Stimulated activated CD8-positive, alpha-beta memory T cell treated with anti-CD3 and anti-CD28 coated beads, Interleukin-4, amount 100 ng/mL, for 1 hour (primary cell): Measurements from ENCODE around the gene GPR15LG.
"Not testable (repeated sequence)": the region's sequence is repeated elsewhere in the genome, so short reads cannot be mapped to it uniquely, and the experiment has no call there.

Experiments
- DNase-seq, 2 donors: peaks; one replicate each; pipeline ENCODE4 v3.0.0-alpha.2; 2020; ENCODE audit warnings: low read depth in 2 of 2, low spot score in 1 of 2

The GPR15LG gene

DNA sequence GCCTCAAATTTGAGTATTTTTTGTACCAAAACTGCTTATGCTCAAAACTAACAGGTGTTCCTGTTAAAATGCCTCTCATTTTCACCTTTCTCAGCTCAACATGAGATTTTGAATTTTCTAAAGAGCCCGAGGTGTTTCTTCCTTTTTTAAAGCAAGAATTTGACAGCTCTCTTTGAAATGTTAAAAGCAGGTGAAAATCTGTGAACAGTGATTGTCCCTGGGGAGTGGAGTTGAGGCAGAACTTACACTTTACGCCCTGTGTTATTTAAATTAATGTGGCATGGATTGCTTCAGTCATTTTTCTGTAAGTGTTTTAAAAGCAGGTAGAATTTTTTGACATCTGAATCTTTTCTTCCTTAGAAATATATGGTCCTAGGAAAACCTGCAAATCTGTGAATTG, 9.2 kb upstream of the GPR15LG start:
- no peak for DNase-seq

- no peak for DNase-seq
Observed at GRCh38 chr10:84166620-84167288, 6.8 kb upstream of the GPR15LG start.

DNA sequence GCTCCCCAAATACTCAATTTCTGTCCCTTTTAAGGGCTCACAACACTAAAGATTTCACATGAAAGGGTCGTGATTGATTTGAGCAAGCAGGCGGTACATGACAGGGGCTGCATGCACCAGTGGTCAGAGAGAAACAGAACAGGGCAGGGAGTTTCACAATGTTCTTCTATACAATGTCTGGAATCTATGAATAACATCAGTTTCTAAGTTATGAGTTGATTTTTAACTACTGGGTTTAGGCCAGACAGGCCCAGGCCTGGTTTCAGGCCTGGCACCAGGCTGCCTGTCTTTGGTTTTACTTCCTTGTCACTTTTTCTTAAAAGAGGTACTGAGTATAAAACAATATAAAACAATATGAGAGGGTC, 6.3 kb upstream of the GPR15LG start:
- not testable (repeated sequence) for DNase-seq

DNA sequence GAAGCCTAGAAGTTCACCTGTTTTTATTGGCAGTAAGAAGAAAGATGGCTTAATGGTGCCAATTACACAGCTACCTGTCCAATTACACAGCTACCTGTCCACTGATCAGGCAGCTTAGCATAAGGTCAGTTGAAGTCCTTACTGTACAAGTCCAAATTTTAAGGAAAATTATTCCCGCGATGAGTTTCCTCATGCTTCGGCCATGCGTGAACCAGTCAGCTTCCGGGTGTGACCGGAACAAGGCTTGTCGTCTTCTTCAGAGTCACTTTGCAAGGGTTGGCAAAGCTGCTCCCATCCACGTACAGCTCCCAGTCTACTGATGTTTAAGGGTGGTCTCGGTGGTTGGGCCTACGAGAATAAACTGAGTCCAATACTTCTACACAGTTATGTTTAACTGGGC, 5.2 kb upstream of the GPR15LG start:
- not testable (repeated sequence) for DNase-seq

DNA sequence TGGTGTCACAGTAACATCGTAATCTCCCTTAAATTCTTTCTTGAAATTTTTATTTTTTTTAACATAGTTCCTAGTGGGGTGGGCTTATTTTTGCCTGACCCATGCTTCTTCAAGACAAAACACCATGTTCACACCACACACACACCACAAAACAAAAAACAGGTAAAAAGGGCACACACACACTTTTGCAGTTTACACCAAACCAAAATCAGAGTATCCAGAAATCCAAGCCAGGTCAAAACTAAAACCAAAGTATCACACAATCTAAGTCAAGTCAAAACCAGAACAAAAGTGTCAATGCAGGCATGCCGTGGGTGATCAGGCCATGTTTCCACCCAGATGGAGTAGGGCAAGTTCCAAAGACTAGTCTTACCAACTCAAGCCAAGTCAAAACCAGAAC, 2.4 kb upstream of the GPR15LG start:
- DNase-seq: not testable (repeated sequence)

- not testable (repeated sequence) for DNase-seq
Observed at GRCh38 chr10:84171700-84172466, 1.7 kb upstream of the GPR15LG start.

DNA sequence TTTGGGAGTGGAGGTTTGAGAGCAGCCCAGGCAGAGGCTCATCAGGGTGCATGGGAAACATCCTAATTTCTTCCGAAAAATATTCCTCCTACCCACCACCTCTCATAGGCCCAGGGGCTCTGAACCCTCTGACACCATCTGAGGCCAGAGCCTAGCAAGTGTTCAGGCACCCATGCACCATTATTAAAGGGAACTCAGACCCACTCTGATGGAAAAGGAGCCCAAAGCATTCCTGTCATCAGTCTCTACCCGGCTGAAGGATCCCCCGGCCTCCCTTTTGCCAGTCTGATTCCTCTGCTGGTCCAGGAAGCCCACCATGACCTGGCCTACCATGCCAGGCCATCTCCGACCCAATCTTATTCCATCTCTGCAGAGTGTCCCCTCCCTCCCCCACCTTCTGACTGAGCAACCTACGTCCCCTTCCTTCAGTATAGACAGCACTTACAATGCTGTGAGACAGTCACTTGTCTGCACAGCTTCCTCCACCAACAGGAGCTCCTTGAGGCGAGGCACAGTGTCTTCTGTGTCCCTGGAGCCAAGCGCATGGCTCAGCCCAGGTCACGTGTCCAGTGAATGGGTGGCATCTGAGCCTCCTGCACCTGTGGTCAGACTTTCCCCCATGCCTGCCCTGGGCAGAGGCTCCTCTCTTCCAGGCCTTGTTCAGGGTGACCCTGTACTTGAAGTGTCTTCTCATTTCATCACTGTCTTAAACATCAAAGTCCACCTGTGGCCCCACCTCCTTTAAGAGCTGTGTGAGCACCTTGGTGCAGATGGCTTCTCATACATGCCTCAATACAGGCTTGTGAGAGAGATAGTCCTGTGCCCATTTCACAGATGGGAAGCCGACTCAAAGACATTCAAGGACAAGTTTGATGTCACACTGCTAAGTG, 889 bp upstream of the GPR15LG start:
- DNase-seq: no peak

DNA sequence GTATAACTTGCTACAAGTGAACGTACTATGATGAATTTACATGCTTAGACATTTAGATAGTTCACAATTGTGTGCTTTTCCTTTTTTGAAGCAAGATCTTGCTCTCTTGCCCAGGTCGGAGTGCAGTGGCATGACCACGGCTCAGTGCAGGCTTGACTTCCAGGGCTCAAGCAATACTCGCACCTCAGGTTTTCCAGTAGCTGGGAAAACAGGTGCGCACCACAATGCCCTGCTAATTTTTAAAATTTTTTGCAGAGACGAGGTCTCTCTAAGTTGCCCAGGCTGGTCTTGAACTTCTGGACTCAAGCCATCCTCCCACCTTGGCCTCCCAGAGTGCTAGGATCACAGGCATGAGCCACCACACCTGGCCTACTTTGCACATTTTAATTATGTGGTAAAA, 1.8 kb downstream of the GPR15LG start:
- no peak for DNase-seq

- DNase-seq: no peak
Observed at GRCh38 chr10:84176351-84176750, 2.8 kb downstream of the GPR15LG start.

GRCh38 chr10:84176836-84177474, 3.4 kb downstream of the GPR15LG start:
- DNase-seq: no peak

DNA sequence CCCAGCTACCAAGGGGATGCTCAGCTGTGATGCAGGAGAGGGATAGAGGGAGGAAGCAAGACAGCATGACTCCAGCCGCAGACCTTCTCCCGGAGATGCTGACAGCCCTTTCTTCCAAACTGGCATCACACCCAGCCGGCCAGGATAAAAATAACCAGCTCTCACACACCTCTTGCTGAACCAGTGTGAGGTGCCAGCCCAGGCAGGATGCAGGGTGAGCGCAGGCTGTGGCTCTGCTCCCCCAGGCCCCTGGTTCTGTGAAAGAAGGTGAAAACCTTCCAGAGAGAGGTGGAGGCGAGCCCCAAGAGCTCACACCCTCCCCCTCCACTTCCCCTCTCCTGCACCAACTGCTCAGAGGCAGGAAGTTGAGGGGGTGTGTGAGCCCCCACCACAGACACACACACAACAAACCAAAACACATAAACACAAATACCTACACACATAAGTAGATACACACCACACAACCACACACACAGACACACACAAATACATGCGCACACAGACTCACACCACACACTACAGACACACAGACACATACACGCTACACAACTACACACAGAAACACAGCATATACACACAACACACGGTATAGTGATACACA, 4.0 kb downstream of the GPR15LG start:
- peak in 1 of 2 donors; percentile 24 for DNase-seq

- DNase-seq: no peak
Observed at GRCh38 chr10:84178160-84178609, 4.6 kb downstream of the GPR15LG start.

- DNase-seq: no peak
Observed at GRCh38 chr10:84179059-84179710, 5.6 kb downstream of the GPR15LG start.

DNA sequence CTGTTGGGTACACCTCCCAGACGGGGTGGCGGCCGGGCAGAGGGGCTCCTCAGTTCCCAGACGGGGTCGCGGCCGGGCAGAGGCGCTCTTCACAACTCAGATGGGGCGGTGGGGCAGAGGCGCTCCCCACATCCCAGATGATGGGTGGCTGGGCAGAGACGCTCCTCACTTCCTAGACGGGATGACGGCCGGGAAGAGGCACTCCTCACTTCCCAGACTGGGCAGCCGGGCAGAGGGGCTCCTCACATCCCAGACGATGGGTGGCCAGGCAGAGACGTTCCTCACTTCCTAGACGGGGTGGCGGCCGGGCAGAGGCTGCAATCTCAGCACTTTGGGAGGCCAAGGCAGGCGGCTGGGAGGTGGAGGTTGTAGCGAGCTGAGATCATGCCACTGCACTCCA, 6.8 kb downstream of the GPR15LG start:
- not testable (repeated sequence) for DNase-seq

- DNase-seq: no peak
Observed at GRCh38 chr10:84181631-84182030, 8.0 kb downstream of the GPR15LG start.

DNA sequence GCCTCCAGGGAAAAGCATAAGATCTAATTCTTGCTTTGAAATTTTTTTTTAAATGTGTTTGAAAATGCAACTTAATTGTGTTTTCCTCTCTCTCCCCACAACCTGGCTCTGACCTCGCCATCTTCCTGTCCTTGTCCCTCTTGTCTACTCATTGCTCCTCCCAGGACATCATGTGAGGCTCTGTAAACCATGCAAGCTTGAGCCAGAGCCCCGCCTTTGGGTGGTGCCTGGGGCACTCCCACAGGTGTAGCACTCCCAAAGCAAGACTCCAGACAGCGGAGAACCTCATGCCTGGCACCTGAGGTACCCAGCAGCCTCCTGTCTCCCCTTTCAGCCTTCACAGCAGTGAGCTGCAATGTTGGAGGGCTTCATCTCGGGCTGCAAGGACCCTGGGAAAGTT, 10.9 kb downstream of the GPR15LG start:
- DNase-seq: no peak

DNA sequence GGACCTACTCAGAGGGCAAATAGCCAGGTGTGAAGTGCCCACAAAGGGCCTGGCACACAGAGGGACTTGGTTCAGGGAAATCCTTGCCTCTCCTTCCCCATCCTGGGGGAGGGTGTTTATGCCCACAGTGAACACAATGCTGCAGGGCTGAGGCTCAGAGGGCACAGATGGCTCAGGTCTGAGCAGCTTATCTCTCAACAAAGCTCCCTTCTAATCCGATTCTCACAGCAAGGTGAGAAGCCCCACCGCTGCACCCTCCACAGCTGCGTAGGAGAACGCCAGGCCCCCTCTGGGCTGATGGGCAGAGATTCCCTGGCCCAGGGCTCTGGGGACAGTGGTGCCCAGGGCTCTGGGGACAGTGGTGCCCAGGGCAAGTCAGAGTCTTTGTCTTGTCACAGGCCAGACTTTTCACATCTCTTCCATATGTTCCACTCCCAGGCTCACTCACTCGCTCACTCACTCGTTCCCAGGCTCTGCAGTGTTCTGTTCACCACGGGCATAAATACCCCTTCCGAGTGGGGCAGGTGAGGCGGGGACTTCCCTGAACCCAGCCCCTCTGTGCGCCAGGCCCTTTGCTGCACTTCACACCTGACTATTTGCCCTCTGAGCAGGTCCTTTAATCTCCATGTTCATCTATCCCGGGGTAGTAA, 12.1 kb downstream of the GPR15LG start:
- no peak for DNase-seq

GRCh38 chr10:84188815-84189214, 15.2 kb downstream of the GPR15LG start:
- DNase-seq: no peak

GRCh38 chr10:84190621-84191020, 17.0 kb downstream of the GPR15LG start:
- no peak for DNase-seq

GRCh38 chr10:84191106-84191505, 17.5 kb downstream of the GPR15LG start:
- no peak for DNase-seq
